ENCODE results near the gene SPANXN5. TPM values are rescaled to one million over a fixed set of nuclear protein-coding genes. Genes with fewer than 3 reads are reported as not detected.
"Not testable (repeated sequence)": the region's sequence is repeated elsewhere in the genome, so short reads cannot be mapped to it uniquely, and the experiment has no call there.

Gene SPANXN5
- total RNA-seq, 1 experiment from 2014 or later, result not detected

DNA sequence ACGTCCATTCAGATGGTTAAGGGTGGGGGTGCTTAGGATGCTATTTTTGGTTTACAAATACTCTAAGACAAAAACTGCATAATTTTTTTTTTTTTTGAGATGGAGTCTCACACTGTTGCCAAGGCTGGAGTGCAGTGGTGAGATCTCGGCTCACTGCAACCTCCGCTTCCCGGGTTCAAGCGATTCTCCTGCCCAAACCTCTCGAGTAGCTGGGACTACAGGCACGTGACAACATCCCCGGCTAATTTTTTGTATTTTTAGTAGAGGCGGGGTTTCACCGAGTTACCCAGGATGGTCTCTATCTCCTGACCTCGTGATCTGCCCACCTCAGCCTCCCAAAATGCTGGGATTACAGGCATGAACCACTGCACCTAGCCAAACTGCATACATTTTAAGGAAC is 23.7 kb downstream of the SPANXN5 start:
- H2AFZ ChIP-seq (ENCODE audit: low read depth, low read length, poor library complexity, severe bottlenecking); CTCF ChIA-PET; DNase-seq (ENCODE audit: low read depth, low spot score); H3K4me1 ChIP-seq (ENCODE audit: control insufficient read depth in 1 of 2, insufficient read depth in 2 of 2, low read length in 2 of 2); H3K27me3 ChIP-seq (ENCODE audit: insufficient read depth, low read length); H3K9me3 ChIP-seq (ENCODE audit: control insufficient read depth in 1 of 2, insufficient read depth in 1 of 2, low read depth in 1 of 2, low read length in 2 of 2); H3K4me3 ChIP-seq (replicated peaks in 1 of 2; ENCODE audit: low read depth in 1 of 2, low read length in 2 of 2); H3K9ac ChIP-seq (ENCODE audit: low read length); H3K79me2 ChIP-seq (ENCODE audit: insufficient read depth, low read length); BruUV-seq (replicated peaks); H3K4me2 ChIP-seq (ENCODE audit: low read length); POLR2A ChIA-PET; RAD21 ChIA-PET (ENCODE audit: low non-redundant PET in 1 of 2, low total read pairs in 2 of 2, uncharacterized antibody in 2 of 2, unreplicated experiment in 2 of 2); H3K36me3 ChIP-seq (ENCODE audit: control insufficient read depth in 1 of 2, insufficient read depth in 2 of 2, low read length in 2 of 2); H4K20me1 ChIP-seq (ENCODE audit: insufficient read depth); H3K27ac ChIP-seq (ENCODE audit: low read depth, low read length); H3K9me2 ChIP-seq (ENCODE audit: insufficient read depth); intact Hi-C loops (cut with micrococcal nuclease); ATAC-seq: not testable (repeated sequence)

DNA sequence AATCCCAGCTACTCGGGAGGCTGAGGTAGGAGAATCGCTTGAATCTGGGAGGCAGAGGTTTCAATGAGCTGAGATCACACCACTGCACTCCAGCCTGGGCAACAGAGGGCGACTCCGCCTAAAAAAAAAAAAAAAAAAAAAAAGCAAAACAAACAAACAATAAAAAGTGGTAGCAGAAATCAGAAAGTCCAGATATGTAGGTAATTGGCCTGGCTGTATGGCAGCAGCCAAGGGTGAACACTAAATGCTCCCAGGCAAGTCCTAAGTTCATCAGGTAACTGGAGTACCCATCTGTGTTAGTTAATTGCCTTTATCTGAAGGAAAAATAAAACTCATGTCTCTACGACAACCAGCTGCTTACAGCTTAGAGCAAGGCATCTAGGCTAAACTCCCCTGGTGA is 31.2 kb downstream of the SPANXN5 start:
- BruUV-seq (replicated peaks); POLR2A ChIA-PET: not testable (repeated sequence)

DNA sequence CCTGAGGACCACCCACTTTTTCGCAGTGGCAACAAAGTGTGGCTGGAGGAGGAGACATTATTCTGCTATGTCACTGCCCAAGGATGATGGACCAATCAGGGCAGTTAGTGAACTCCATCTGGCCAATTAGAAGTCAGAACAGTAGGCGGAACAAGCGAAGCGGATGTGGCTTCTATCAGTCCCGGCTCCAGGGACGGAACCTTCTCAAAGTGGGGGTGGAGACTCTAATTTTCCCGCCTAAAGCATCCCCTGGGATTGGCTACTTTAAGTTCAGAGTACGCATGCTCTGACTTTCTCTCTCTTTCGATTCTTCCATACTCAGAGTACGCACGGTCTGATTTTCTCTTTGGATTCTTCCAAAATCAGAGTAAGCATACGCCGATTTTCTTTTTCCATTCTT is 46.3 kb downstream of the SPANXN5 start, which contains the start of gene SSX2B:
Gene SSX2B, plus strand, starts transcription at position 301 of the 400 bp plus-strand sequence. CDS start 1,429 bp downstream, outside the sequence.
- H3K9me2 ChIP-seq (ENCODE audit: insufficient read depth); RAD21 ChIA-PET (ENCODE audit: low non-redundant PET in 1 of 2, low total read pairs in 2 of 2, uncharacterized antibody in 2 of 2, unreplicated experiment in 2 of 2); H3K27ac ChIP-seq (ENCODE audit: low read depth, low read length); H3K4me3 ChIP-seq (replicated peaks in 1 of 2; ENCODE audit: low read depth in 1 of 2, low read length in 2 of 2); H3K36me3 ChIP-seq (ENCODE audit: control insufficient read depth in 1 of 2, insufficient read depth in 2 of 2, low read length in 2 of 2); H3K27me3 ChIP-seq (ENCODE audit: insufficient read depth, low read length); H3K79me2 ChIP-seq (ENCODE audit: insufficient read depth, low read length); BruUV-seq (replicated peaks); DNase-seq (ENCODE audit: low read depth, low spot score); ATAC-seq; H4K20me1 ChIP-seq (ENCODE audit: insufficient read depth); H3K9me3 ChIP-seq (ENCODE audit: control insufficient read depth in 1 of 2, insufficient read depth in 1 of 2, low read depth in 1 of 2, low read length in 2 of 2); H3K4me2 ChIP-seq (ENCODE audit: low read length); H3K9ac ChIP-seq (ENCODE audit: low read length); H2AFZ ChIP-seq (ENCODE audit: low read depth, low read length, poor library complexity, severe bottlenecking); CTCF ChIA-PET; POLR2A ChIA-PET; H3K4me1 ChIP-seq (ENCODE audit: control insufficient read depth in 1 of 2, insufficient read depth in 2 of 2, low read length in 2 of 2); intact Hi-C loops (cut with micrococcal nuclease): not testable (repeated sequence)

More for the DNA sequence above, 31.2 kb downstream of the SPANXN5 start:
- H3K4me3 ChIP-seq (replicated peaks in 1 of 2; ENCODE audit: low read depth in 1 of 2, low read length in 2 of 2); H3K27me3 ChIP-seq (ENCODE audit: insufficient read depth, low read length); H3K36me3 ChIP-seq (ENCODE audit: control insufficient read depth in 1 of 2, insufficient read depth in 2 of 2, low read length in 2 of 2); H3K79me2 ChIP-seq (ENCODE audit: insufficient read depth, low read length); CTCF ChIA-PET; H3K9ac ChIP-seq (ENCODE audit: low read length); ATAC-seq; H3K27ac ChIP-seq (ENCODE audit: low read depth, low read length); H3K4me1 ChIP-seq (ENCODE audit: control insufficient read depth in 1 of 2, insufficient read depth in 2 of 2, low read length in 2 of 2); H3K9me2 ChIP-seq (ENCODE audit: insufficient read depth); intact Hi-C loops (cut with micrococcal nuclease); H4K20me1 ChIP-seq (ENCODE audit: insufficient read depth); H3K4me2 ChIP-seq (ENCODE audit: low read length); RAD21 ChIA-PET (ENCODE audit: low non-redundant PET in 1 of 2, low total read pairs in 2 of 2, uncharacterized antibody in 2 of 2, unreplicated experiment in 2 of 2); H2AFZ ChIP-seq (ENCODE audit: low read depth, low read length, poor library complexity, severe bottlenecking); H3K9me3 ChIP-seq (ENCODE audit: control insufficient read depth in 1 of 2, insufficient read depth in 1 of 2, low read depth in 1 of 2, low read length in 2 of 2); DNase-seq (ENCODE audit: low read depth, low spot score): not testable (repeated sequence)

Other genes with a start within 250 kb of the SPANXN5 start
- not detected for gene SSX7, start 142.5 kb downstream of the SPANXN5 start, total RNA-seq (2021; ENCODE audit: unreplicated experiment)
- gene SSX2, start 90.2 kb downstream of the SPANXN5 start, total RNA-seq (2021; ENCODE audit: unreplicated experiment), result not detected
- 0.42 TPM for gene SSX2B, start 46.2 kb downstream of the SPANXN5 start, total RNA-seq (2021; ENCODE audit: unreplicated experiment)
- not detected for gene XAGE5, start 13.9 kb upstream of the SPANXN5 start, total RNA-seq (2021; ENCODE audit: unreplicated experiment)
- gene XAGE3, start 70.7 kb upstream of the SPANXN5 start, total RNA-seq (2021; ENCODE audit: unreplicated experiment), result not detected
- 13.5 TPM for gene FAM156B, start 99.9 kb upstream of the SPANXN5 start, total RNA-seq (2021; ENCODE audit: unreplicated experiment)
- 16.2 TPM for gene FAM156A, start 161.1 kb upstream of the SPANXN5 start, total RNA-seq (2021; ENCODE audit: unreplicated experiment)